ENCODE results near the gene ADGRV1.

ADGRV1 gene

DNA sequence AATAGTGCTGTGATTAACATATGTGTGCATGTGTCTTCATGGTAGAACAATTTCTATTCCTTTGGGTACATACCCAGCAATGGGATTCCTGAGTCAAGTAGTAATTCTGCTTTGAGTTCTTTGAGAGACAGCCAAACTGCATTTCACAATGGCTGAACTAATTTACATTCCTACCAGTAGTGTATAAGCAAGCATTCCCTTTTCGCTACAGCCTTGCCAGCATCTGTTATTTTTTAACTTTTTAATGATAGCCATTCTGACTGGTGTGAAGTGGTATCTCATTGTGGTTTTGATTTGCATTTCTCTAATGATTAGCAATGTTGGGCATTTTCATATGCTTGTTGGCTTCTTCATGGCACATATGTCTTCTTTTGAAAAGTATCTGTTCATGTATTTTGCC, 516.0 kb downstream of the ADGRV1 start:
- DNase-seq (ENCODE audit: low spot score), result peak; percentile 31

DNA sequence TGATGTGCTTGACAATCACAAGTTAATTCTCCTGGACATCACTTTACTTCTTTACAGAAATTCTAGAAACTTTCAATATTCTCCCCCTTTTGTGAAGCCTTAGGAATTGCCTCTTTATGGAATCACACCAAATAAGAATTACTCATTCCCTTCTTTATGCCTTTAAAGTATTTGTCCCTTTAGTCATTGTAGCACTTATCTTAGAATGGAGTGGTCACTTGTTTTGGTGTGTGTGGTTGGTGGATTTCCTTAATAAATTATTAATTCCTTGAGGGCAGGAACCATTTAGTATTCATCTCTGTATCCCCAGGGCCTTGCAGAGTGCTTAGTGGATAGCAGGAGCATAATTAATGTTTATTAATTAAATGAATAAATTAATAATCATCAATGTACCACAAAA, 517.5 kb downstream of the ADGRV1 start:
- DNase-seq (ENCODE audit: low spot score), result peak; percentile 14

DNA sequence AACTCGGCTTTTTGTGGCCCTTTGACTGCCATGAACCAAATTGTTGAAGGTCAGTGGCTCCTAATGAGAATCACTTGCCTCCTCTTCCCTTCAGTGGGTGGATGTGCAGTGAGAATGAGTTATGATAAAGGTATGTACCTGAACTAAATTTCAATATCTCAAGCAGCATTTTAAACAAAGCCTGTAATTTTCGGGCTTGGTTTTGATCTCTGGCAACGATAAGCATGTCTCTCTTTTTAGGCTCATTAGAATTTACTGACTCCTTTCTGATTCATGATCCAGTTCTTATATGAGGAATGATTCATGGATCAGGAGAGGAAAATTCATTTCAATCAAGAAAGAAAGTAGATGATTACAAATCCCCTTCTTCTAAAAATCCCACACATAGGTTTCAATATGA, 519.0 kb downstream of the ADGRV1 start:
- DNase-seq (ENCODE audit: low spot score), result no peak

DNA sequence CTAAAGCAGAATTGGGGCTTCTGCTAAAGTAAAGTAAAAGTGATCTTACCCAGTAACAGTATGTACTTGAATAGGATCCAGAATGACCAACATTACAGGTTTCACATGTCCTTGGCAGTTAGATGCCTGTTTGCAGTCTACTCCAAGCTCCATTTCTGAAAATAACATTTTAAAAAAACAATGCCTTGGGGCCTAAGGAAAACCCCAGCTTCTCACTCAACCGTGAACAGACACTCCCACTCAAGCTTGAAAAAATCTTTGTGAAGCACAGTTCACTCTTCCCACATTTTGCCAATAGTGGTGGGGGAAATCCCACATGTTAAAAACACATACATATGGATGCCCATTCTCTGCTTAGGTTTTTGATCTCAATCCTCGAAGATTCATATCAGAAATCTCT, 520.4 kb downstream of the ADGRV1 start:
- no peak for DNase-seq (ENCODE audit: low spot score)

DNA sequence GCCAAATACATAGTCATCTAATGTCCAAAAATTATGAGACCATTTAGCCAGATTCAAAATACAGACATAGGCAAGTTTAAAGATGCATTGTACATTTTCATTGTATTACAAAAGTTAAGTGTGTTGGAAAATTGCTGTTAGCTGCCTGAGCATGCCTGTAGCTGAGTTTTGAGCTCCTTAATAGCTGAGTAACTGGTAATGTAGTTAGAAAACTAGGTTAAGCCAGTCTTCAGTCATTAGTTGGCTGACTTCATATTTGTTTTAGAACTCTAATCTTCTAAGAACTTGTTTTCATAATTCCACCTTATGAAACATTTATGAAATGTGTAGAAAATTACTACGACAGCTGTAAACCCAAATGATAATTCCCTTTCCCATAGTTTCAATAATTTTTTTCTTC, 531.2 kb downstream of the ADGRV1 start:
- no peak for DNase-seq (ENCODE audit: low spot score)

DNA sequence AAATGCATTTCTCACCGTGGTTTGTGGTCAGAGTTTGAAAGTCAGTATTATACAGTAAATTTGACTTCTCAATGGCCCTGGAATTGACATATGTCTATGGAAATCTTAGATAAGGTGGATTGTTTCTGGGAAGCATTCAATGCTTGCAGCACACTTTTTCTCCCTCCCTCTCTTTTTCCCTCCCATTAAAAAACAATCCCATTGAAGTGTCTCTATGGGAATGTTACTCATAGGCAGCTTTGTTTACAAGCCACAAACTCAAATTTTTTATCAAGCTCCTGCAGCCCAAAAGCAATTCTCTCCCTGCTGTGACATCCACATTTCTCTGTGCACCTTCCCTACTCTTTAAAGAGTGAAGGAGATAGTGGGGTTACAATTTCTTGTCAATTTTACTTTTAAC, 532.4 kb downstream of the ADGRV1 start:
- no peak for DNase-seq (ENCODE audit: low spot score)

DNA sequence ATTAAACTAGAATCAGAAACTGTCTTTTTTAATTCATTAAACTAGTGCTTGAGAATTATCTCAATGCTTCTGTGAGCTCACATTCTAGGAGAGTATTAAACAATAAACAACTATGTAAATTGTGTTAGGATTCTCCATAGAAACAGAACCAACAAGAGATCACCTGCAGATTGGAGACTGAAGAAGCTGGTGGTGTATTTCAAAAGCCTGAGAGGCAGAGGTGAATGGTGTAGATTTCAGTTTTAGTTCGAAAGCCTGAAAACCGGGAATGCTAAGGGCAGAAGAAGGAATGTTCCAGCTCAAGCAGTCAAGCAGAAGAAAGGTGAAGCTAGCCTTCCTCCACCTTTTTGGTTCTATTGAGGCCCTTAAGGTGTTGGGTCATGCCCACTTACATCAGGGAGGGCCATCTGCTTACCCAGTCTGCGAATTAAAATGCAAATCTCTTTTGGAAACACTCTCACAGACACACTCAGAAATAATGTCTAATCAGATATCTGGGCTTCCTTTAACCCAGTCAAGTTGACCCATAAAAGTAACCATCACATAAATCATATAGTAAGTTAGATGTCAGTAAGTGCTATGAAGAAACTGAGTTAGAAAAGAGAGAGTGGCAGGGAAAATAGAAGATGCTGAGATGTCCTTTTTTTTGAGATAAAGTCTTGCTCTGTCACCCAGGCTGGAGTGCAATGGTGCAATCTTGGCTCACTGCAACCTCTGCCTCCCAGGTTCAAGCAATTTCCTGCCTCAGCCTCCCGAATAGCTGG, 533.1 kb downstream of the ADGRV1 start:
- no peak for DNase-seq (ENCODE audit: low spot score)

DNA sequence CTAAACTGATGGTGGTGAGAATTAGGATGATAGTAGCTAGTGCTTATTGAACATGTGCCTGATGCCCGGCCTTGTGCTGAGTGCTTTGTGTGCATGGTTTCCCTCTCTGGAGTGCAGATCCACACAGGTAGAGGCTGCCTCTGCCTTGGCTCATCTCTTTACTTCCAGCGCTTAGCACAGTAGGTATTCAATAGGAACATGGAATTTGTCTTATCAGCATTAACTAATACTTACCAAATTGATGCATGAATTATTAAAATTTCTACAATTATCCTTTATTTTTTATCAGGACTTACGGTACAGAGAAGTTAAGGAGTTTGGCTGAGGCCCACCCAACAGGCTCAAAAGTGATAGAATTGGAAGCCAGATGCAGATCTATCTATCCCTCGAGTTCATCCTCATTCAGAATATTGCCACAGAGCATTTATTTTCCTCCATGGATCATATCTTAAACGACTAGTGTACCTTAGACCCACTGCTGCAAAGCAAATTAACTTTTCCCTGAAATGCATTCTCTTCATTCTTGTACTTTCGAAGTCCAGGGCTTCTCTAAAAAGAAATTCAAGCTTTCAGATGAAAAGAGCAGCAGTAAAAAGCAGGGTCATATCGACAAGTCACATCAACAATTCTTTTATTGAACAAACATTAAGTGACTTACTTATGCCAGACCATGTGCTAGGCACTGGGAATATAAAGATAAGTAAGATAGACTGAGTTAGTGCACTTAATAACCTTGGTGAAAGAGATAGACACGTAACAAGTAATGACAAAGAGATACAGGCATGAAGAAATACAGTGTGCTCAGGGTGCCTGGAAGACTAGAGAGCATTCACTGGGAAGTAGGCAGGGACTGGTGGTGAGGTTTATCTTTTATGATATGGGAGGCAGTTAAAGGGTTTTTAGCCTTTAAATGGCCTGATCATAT, 534.5 kb downstream of the ADGRV1 start:
- no peak for DNase-seq (ENCODE audit: low spot score)

DNA sequence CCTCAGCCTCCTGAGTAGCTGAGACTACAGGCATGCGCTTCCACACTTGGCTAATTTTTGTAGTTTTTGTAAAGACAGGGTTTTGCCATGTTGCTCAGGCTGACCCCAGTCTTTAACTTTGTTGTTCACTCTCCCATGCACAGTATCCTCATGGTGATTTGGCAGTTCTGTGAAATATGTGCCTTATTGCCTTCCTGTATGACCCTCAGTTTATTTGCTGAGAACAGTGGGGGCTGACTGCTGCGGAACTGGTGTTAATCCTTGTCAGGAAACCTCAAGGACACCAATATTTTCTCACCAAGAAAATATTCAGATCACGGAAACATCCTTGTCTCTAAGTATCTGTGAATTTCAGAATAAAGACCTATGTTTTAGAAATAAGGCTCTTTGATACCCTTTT, 536.7 kb downstream of the ADGRV1 start:
- DNase-seq (ENCODE audit: low spot score), result no peak

DNA sequence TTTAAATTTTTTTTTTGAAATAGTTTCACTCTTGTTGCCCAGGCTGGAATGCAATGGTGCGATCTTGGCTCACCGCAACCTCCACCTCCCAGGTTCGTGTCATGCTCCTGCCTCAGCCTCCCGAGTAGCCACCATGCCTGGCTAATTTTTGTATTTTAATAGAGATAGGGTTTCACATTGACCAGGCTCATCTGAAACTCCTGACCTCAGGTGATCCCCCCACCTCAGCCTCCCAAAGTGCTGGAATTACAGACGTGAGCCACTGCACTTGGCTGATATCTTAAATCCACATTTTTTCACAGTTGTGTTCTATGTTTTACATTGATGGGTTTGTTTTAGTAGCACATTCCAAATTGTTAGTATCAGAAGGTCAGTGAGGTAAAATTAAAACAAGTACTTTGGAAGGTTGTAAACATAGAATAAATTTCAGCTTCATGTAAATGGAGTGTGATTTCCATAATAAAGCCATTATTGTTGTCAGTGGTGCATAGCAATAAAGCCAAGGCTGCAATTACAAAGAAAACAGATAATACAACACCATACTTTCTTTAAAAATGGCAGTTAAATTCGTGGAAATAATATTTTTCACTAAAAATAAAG, 537.3 kb downstream of the ADGRV1 start:
- DNase-seq (ENCODE audit: low spot score), result no peak

DNA sequence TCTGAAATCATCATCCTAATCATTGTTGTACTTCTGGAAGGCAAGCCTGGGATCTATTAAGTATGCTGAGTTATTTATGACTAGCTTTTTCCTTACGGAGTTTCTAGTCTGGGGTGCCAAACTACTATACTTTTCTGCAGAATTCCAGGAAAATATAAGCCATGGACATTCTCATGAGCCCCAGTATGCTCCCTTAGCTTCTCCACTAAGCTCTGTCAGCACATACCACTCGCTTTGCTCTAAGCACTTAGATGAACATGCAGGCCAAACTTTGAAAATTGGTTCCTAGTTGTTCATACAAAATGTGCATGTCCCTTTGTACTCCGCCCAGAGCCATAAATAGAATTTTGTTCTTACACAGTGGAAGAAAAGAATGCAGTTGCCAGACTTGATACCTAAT, 539.9 kb downstream of the ADGRV1 start:
- DNase-seq (ENCODE audit: low spot score), result no peak

DNA sequence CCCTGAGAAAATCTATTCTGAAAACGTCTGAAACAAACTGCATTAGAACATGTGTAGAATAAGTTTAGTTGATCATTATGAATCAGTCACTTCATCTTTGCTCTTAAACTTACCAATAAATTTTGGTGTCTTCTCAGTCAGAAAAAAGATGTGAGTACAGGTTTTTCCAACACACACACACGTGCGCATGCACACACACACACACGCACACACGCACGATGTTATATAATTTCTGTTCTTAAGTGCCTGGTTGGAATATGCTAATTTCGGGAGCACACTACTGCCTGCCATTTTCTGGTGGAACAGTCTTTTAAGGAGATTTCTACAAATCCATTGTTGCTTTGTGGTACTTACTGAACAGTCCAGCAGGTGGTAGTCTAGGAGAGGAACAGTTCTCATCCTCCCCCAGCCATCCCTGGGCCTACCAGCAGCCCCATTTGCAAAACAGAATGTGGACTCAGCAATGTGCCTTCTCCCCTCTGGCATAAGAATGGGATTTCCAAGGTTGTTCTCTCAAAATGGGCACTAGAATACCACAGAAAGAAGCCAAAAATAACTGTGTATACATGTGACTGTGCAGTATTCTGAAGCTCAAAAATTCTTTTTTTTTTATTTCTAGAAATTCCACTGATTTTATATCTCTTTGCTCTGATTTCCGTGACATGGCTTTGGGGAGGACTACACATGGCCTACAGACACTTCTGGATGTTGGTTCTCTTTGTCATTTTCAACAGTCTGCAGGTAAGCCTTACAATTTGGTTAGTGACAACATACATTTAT, 543.2 kb downstream of the ADGRV1 start:
- DNase-seq (ENCODE audit: low spot score), result peak; percentile 88

DNA sequence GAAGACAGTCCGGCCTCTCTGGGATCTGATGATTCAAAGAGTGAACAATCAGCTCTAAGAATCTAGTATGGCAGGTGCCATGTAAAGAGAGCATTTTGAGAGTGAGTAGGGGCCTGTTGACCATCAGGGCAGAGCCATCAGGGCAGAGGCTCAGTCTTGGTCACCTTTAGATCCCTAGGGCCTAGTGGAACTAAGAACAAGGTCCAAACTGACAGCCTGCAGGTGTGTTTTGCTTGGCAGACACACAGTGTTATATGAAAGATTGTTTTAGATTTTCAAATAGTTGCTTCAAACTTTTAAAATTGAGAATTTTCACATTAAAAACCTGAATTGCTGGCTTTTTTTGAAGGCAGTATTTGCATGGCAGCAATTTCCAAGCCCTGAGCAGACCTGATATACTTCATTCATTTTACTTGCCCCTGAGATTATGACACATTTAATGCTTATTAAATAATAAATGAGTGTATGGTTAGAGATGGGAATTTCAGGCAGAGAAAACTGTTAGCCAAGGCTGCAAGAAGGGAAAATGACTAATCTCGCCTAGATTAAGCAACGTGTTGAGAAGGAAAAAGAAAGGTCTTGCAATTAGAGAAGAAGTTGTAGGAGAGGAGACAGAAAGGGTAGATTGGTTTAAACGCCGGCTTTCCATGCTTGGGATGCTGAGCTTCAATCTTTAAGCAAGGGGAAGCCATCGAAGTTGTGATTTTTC, 544.9 kb downstream of the ADGRV1 start:
- peak; percentile 51 for DNase-seq (ENCODE audit: low spot score)

DNA sequence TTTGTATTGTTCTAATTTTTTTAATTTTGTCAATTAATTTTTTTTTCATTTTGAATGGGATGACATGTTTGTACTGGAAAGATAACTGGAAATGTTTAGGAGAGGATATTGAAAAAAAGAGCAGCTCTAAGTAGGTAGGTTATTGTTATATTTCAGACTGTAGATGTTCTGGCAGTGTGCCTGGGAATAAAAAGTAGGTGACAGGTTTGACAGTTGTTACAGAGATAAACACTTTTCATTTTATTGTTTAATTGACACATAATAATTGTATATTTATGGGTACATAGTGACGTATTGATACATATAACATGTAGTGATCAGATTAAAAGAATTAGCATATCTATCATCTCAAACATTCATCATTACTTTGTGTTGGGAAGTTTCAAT, 545.5 kb downstream of the ADGRV1 start:
- no peak for DNase-seq (ENCODE audit: low spot score)

DNA sequence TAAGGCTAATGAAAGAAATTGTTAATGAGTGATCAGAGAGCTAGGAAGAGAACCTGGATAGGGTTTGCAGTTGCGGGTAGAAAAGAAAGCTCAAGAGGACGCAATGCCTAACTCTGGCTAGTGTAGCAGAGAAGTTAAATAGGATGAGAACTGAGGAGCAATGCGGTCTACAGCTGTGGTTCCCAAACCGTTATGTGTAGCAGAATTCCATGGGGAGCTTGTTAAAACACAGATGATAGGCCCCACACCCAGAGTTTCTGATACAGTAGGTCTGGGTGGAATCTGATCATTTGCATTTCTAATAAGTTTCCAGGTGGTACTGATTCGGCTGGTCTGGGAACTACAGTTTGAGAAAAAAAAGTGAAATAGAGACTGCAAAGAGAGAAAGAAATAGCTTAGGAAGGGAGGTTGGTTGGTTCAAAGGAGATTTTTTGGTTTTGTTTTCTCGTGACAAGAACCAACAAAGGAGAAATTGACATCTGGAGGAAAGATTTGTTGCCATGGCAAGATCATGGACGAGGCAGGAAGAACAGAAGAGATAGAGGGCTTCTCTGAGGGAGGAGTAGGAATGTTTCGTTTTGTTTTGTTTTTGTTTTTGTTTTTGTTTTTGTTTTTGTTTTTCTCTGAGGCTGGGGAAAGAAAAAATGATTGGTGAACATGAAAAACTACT, 548.4 kb downstream of the ADGRV1 start:
- DNase-seq (ENCODE audit: low spot score), result no peak

DNA sequence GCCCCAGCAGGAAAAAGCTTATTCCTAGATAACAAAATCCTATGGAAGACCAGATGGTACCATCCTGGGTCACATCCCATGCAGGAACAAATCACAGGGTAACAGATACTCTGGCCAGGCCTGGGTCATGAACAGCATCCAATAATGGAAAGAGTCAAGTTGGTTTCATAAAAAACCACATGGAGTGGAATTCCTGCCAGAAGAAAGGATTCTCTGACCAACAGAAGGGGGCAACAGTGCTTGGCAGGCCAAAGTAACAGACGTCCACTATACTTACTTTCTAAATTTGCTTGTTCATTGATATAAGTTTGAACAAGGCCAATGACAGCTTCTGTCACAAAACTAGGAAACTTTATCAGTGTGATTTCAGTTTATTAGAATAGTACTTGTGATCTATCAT, 551.0 kb downstream of the ADGRV1 start:
- no peak for DNase-seq (ENCODE audit: low spot score)

DNA sequence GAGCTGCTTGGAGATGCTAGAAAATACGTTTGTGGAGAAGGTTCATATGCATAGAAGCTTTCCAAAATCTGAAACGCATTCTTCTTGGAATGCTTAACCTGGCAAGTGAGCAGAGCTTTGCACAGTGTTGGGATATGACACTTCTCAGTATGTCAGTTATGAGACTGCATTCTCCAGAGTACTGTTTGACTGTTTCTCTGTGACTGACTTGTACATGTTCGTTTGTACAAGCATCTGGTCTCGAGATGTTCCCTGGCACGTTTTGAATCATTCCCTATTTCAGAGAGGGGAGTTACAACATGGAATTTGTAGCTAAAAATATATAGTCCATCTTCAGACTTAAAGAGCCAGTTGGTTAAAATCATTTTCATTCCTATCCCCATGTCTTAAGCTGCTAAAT, 552.1 kb downstream of the ADGRV1 start:
- DNase-seq (ENCODE audit: low spot score), result peak; percentile 57

DNA sequence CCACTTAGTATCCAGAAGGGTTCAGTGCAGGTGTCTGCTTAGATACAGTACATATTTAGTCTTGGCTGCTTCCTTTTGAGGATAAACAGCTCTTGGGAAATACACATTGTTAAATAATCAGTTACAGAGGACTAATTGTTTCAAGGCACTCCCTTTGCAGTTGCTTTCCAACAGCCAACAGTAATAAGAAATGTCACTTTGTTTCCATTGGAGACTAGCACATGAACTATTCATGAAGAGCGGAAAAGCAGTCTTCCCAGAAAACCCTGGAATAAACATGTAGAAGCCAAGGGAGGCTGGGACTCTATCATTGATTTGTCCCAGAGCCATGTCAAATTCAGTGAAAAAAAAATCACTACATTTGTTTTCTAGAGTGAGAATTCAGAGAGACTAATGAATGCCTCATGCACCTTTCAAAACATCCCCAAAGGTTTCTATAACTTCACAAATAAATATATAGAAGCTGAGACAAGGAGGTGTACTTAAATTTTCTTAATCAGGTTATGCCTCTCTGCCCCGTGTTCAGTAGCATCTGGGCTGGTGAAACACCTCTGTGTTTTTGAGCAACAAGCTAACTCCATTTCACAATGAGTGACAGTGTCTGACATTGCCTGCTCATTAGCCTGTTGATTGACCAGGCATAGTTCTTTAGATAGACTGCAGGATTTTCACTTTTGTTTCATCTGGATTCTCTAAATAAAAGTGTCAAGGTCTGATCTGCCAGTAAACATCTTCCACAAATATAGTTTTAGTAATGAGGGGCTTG, 553.1 kb downstream of the ADGRV1 start:
- no peak for DNase-seq (ENCODE audit: low spot score)

DNA sequence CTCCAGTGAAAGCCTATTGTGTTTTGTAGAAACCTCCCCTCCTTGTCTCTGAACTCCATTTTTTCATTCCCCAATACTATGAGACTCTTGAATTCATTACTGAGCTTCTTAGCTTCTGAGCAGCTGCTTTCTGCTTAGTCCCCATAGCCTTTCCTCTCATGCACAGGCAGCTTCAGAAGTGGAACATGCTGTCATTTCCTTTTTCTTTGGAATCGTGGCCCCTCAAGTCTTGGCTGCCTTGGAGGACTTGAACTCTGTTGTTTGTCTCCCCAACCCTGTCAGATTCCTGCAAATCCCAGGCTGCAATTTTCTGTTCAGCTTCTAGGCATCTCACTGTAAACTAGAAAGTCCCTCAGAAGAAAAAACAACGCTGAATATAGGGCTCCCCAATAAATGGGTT, 556.1 kb downstream of the ADGRV1 start:
- DNase-seq (ENCODE audit: low spot score), result no peak

DNA sequence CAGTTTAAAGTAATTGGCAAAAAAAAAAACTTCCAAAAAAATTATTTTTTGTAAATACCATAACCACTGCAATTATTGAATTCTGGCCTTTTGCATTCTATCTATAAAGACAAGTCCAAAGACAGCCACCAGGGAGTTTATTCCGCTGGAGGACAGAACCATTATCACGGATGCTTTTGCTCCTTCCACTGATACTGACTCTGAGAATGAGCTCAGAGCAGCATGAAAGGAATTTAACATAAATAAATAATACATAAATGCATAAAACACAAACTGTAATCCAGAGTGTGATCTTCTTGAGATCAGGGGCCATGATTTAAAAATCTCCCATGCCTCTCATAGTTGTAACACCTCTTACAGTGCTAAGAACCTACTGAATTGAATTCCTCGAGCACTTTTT, 559.8 kb downstream of the ADGRV1 start:
- DNase-seq (ENCODE audit: low spot score), result no peak
